GM19351 (cell line): ENCODE results near the gene STRN.
A peak's percentile ranks its signal among the peaks of the same experiment; 100 is the strongest.
"Not testable (repeated sequence)": the region's sequence is repeated elsewhere in the genome, so short reads cannot be mapped to it uniquely, and the experiment has no call there.

ENCODE experiments used
- ATAC-seq: cut with Tn5 transposase; IDR thresholded peaks from one replicate; pipeline ENCODE4 v1.9.1; 2021; ENCODE audit warnings: mild to moderate bottlenecking, moderate library complexity; ENCODE audit not compliant: unreplicated experiment

Gene STRN

GRCh38 chr2:36843838-36844237, 122.5 kb downstream of the STRN start:
- no peak for ATAC-seq

- ATAC-seq = no peak
These were observed 126.2 kb downstream of the STRN start for GRCh38 chr2:36839976-36840617.

GRCh38 chr2:36834731-36835524, 131.4 kb downstream of the STRN start:
- no peak for ATAC-seq

GRCh38 chr2:36834203-36834602, 132.1 kb downstream of the STRN start:
- no peak for ATAC-seq

GRCh38 chr2:36831185-36831584, 135.2 kb downstream of the STRN start:
- no peak for ATAC-seq

- ATAC-seq = not testable (repeated sequence)
These were observed 141.7 kb downstream of the STRN start for GRCh38 chr2:36824683-36825082.

GRCh38 chr2:36824273-36824672, 142.1 kb downstream of the STRN start:
- no peak for ATAC-seq

- no peak for ATAC-seq
These were observed 142.5 kb downstream of the STRN start for GRCh38 chr2:36823862-36824261.

- ATAC-seq = no peak
These were observed 145.3 kb downstream of the STRN start for GRCh38 chr2:36820942-36821605.

- no peak for ATAC-seq
These were observed 147.1 kb downstream of the STRN start for GRCh38 chr2:36819095-36819711.

- no peak for ATAC-seq
These were observed 147.8 kb downstream of the STRN start for GRCh38 chr2:36818542-36818941.

GRCh38 chr2:36812196-36812595, 154.1 kb downstream of the STRN start:
- ATAC-seq = no peak

- ATAC-seq = no peak
These were observed 155.3 kb downstream of the STRN start for GRCh38 chr2:36811071-36811470.

GRCh38 chr2:36809069-36809445, 157.3 kb downstream of the STRN start:
- ATAC-seq = no peak

- no peak for ATAC-seq
These were observed 157.8 kb downstream of the STRN start for GRCh38 chr2:36808386-36809068.

- no peak for ATAC-seq
These were observed 159.0 kb downstream of the STRN start for GRCh38 chr2:36807223-36807886.

GRCh38 chr2:36805635-36806224, 160.6 kb downstream of the STRN start:
- ATAC-seq = peak; percentile 46

GRCh38 chr2:36802952-36803351, 163.4 kb downstream of the STRN start:
- no peak for ATAC-seq

- ATAC-seq = peak; percentile 54
These were observed 165.2 kb downstream of the STRN start for GRCh38 chr2:36801088-36801487.

GRCh38 chr2:36800381-36800780, 166.0 kb downstream of the STRN start:
- no peak for ATAC-seq
